GM18505 (cell line): ENCODE results near the gene JMJD4.
"Not testable (repeated sequence)": the region's sequence is repeated elsewhere in the genome, so short reads cannot be mapped to it uniquely, and the experiment has no call there.

Source experiments
- ATAC-seq: cut with Tn5 transposase; IDR thresholded peaks from one replicate; pipeline ENCODE4 v1.9.1; 2021; ENCODE audit not compliant: unreplicated experiment
- POLR2A ChIP-seq: IDR thresholded peaks from 4 replicates; pipeline ENCODE4 v1.6.1; 2011; ENCODE audit warnings: borderline replicate concordance; ENCODE audit not compliant: insufficient read depth, insufficient read length; ENCODE audit errors: extremely low read depth

The JMJD4 gene

GRCh38 chr1:227729881-227730629, 5.0 kb downstream of the JMJD4 start:
- peak; percentile 22 for TF ChIP-seq POLR2A
- no peak for ATAC-seq

- no peak for TF ChIP-seq POLR2A
- no peak for ATAC-seq
Observed at GRCh38 chr1:227729144-227729880, 5.8 kb downstream of the JMJD4 start.

GRCh38 chr1:227728892-227729143, 6.3 kb downstream of the JMJD4 start:
- peak; percentile 43 for TF ChIP-seq POLR2A
- ATAC-seq, result no peak

GRCh38 chr1:227728059-227728891, 6.8 kb downstream of the JMJD4 start:
- no peak for ATAC-seq

GRCh38 chr1:227726924-227727599, 8.0 kb downstream of the JMJD4 start:
- no peak for ATAC-seq
- TF ChIP-seq POLR2A, result no peak

More at GRCh38 chr1:227728059-227728891, 6.8 kb downstream of the JMJD4 start:
- peak; percentile 45 for TF ChIP-seq POLR2A

GRCh38 chr1:227726318-227726717, 8.8 kb downstream of the JMJD4 start:
- no peak for TF ChIP-seq POLR2A
- no peak for ATAC-seq

GRCh38 chr1:227725046-227725445, 10.1 kb downstream of the JMJD4 start:
- no peak for ATAC-seq

GRCh38 chr1:227723474-227723873, 11.6 kb downstream of the JMJD4 start:
- no peak for TF ChIP-seq POLR2A
- ATAC-seq, result no peak

More at GRCh38 chr1:227725046-227725445, 10.1 kb downstream of the JMJD4 start:
- no peak for TF ChIP-seq POLR2A

- ATAC-seq, result no peak
- no peak for TF ChIP-seq POLR2A
Observed at GRCh38 chr1:227718932-227719331, 16.2 kb downstream of the JMJD4 start.

- TF ChIP-seq POLR2A, result no peak
- ATAC-seq, result peak; percentile 87
Observed at GRCh38 chr1:227712648-227713047, 22.5 kb downstream of the JMJD4 start.

GRCh38 chr1:227710474-227710873, 24.6 kb downstream of the JMJD4 start:
- ATAC-seq, result not testable (repeated sequence)

- no peak for ATAC-seq
- TF ChIP-seq POLR2A, result no peak
Observed at GRCh38 chr1:227709451-227709850, 25.7 kb downstream of the JMJD4 start.

GRCh38 chr1:227707846-227708245, 27.3 kb downstream of the JMJD4 start:
- no peak for ATAC-seq
- TF ChIP-seq POLR2A, result no peak

GRCh38 chr1:227701631-227702030, 33.5 kb downstream of the JMJD4 start:
- ATAC-seq, result not testable (repeated sequence)
